ENCODE results near the gene TOLLIP. TPM values are rescaled to one million over a fixed set of nuclear protein-coding genes. Genes with fewer than 3 reads are reported as not detected.
A peak's percentile ranks its signal among the peaks of the same experiment; 100 is the strongest.

TOLLIP gene
- total RNA-seq, 2 experiments from 2014 or later = 29.6 to 45.8 TPM

DNA sequence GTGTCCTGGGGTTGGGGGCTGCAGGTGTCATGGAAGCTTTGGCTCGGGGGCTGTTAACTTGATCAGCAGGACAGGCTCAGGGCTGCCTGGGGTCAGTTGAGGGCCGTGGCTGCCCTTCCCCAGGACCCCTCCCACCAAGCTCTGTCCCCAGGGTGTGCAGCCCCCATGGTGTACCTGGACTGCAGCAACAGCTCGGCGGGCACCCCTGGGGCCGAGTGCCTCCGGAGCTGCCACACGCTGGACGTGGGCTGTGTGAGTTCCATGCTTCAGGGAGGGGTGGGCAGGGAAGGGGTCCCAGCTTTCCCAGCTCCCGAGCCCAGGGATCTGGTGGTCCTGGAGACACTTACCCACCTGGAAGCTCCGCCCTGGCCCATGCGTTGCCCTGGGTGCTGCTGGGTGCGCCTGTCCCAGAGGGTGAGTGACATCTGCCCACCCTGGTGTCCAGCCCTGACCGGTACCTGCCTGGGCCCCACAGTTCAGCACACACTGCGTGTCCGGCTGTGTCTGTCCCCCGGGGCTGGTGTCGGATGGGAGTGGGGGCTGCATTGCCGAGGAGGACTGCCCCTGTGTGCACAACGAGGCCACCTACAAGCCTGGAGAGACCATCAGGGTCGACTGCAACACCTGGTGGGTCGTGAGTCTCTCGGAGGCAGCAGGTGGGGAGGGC is 75.2 kb downstream of the TOLLIP start:
- Mint-ChIP-seq H3K4me3 (no peak overlapping the region), H3K9me3 (ENCODE audit: low read depth) (no peaks in the 10 kb centered on the region), H3K4me1 (no peaks in the 10 kb centered on the region), H3K36me3 (ENCODE audit: low read depth) (no peaks in the 10 kb centered on the region), H3K27me3 (no peaks in the 10 kb centered on the region), H3K27ac (no peak overlapping the region)
- POLR2A ChIA-PET = no interaction called here
- DNase-seq (peak; percentile 2), ATAC-seq (no peak)
- CTCF ChIA-PET = interaction anchor here (0.6 kb wide), 1 partner anchor 235 kb away, joined by 3 read pairs; no protein-coding TSS in a partner anchor
- intact Hi-C loops (cut with DNase I, micrococcal nuclease) = no loop called here

DNA sequence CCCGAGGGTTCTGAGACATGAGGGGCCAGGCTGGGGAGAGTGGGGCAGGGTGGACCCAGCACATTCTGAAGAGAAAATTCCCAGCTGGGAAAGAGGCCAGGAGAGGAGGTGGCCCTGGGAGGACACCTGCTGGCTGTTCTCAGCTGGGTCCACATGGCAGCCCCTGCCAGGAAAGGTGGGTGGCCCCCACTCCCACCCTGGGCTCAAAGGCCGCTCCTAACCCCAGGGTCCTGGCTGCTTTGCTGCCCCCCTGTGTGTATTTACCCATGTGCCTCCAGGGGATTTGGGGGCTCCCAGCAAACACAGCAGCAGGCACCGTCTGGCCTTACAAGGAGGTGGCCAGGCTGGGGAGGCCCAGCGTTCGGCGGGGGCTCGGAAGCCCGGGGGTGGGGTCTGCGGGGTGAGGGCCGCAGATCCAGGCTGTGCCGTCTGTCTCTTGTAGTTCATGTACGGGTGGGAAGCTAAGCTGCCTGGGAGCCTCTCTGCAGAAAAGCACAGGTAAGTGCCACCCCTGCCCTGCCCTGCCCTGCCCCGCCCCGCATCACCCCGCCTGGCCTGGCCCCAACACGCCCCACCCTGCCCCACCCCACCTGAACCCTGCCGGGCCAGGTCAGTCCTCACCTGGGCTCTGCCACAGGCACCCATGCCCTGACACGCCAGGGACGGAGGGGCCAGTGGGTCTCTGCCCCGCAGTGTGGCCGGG is 75.9 kb downstream of the TOLLIP start:
- POLR2A ChIA-PET = no interaction called here
- H3K4me1 Mint-ChIP-seq = no peaks in the 10 kb centered on the region
- CTCF ChIA-PET = interaction anchor here (0.6 kb wide), 1 partner anchor 235 kb away, joined by 3 read pairs; no protein-coding TSS in a partner anchor
- H3K36me3 Mint-ChIP-seq (ENCODE audit: low read depth) = no peaks in the 10 kb centered on the region
- H3K4me3 Mint-ChIP-seq = no peak overlapping the region
- H3K27me3 Mint-ChIP-seq = no peaks in the 10 kb centered on the region
- DNase-seq (peak; percentile 3), ATAC-seq (no peak)
- H3K9me3 Mint-ChIP-seq (ENCODE audit: low read depth) = no peaks in the 10 kb centered on the region
- no peak overlapping the region for H3K27ac Mint-ChIP-seq
- intact Hi-C loops (cut with DNase I, micrococcal nuclease) = no loop called here

DNA sequence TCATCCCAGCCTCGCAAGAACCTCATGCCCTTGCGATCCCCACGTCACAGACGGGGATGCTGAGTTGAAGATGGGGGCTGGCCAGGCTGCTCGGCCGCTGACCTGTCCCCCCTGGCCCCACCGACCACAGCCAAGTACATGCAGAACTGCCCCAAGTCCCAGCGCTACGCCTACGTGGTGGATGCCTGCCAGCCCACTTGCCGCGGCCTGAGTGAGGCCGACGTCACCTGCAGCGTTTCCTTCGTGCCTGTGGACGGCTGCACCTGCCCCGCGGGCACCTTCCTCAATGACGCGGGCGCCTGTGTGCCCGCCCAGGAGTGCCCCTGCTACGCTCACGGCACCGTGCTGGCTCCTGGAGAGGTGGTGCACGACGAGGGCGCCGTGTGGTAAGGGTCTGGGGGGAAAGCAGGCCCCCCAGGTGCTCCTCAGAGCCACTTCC is 76.5 kb downstream of the TOLLIP start:
- H3K27ac Mint-ChIP-seq = no peak overlapping the region
- H3K9me3 Mint-ChIP-seq (ENCODE audit: low read depth) = no peaks in the 10 kb centered on the region
- no peak for ATAC-seq
- intact Hi-C loops (cut with DNase I, micrococcal nuclease) = no loop called here
- ChIA-PET POLR2A (no interaction called here), CTCF (no interaction called here)
- H3K27me3 Mint-ChIP-seq = no peaks in the 10 kb centered on the region
- H3K4me1 Mint-ChIP-seq = no peaks in the 10 kb centered on the region
- no peaks in the 10 kb centered on the region for H3K36me3 Mint-ChIP-seq (ENCODE audit: low read depth)
- DNase-seq = no peak
- no peak overlapping the region for H3K4me3 Mint-ChIP-seq

DNA sequence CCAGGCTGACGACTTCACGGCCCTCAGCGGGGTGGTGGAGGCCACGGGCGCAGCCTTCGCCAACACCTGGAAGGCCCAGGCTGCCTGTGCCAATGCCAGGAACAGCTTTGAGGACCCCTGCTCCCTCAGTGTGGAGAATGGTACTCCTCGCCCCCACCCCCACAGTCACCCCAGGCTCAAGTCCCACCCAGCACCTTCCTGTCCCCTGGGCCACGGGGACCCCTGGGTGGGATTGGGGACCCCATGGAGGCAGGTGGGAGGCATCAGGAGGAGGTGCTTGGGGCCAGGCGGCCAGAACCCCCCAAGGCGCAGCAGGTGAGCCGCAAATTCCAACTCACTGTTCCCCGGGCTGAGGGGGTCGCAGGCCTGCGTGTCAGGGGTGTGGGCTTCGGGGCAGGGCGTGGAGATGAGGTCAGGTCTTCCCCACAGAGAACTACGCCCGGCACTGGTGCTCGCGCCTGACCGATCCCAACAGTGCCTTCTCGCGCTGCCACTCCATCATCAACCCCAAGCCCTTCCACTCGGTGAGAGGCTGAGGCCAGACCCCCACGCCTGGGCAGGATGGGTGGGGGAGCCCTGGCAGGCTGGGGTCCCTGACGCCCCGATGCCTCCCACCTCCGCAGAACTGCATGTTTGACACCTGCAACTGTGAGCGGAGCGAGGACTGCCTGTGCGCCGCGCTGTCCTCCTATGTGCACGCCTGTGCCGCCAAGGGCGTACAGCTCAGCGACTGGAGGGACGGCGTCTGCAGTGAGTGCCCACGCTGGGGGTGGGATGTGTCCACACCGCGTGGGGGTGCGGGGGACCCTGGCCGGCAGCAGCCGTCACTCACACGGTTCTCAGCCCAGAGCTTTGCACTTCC is 77.2 kb downstream of the TOLLIP start:
- no peak overlapping the region for H3K27ac Mint-ChIP-seq
- intact Hi-C loops (cut with DNase I, micrococcal nuclease) = no loop called here
- POLR2A ChIA-PET = no interaction called here

DNA sequence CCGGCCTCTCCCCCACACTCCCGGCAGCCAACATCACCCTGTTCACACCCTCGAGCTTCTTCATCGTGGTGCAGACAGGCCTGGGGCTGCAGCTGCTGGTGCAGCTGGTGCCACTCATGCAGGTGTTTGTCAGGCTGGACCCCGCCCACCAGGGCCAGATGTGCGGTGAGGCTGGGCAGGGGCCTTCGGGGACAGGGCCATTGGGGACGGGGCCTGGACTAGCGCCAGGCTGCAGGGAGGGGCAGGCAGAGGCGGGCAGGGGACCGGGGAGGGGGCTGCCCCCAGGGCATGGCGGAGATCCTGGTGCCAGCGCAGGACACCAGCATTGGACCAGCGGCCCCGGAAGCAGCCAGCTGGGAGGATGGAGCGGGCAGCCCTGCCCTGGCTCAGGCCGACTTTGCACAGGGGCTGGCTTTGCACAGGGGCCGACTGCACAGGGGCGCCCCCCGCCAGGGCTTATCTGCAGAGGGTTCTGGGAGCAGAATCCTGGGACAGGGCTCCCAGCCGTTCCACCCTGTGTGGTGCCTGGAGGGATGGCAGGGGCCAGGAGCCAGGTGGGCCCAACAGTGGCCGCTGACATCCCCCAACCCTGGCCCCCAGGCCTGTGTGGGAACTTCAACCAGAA is 77.9 kb downstream of the TOLLIP start:
- CTCF ChIA-PET = no interaction called here
- POLR2A ChIA-PET = no interaction called here
- intact Hi-C loops (cut with DNase I, micrococcal nuclease) = no loop called here
- no peak overlapping the region for H3K4me3 Mint-ChIP-seq
- no peak overlapping the region for H3K27ac Mint-ChIP-seq
- ATAC-seq (no peak), DNase-seq (no peak)
- no peaks in the 10 kb centered on the region for H3K36me3 Mint-ChIP-seq (ENCODE audit: low read depth)
- H3K27me3 Mint-ChIP-seq = no peaks in the 10 kb centered on the region
- no peaks in the 10 kb centered on the region for H3K9me3 Mint-ChIP-seq (ENCODE audit: low read depth)
- H3K4me1 Mint-ChIP-seq = no peaks in the 10 kb centered on the region

More for the DNA sequence above, 77.2 kb downstream of the TOLLIP start:
- DNase-seq (no peak), ATAC-seq (no peak)
- H3K36me3 Mint-ChIP-seq (ENCODE audit: low read depth) = no peaks in the 10 kb centered on the region
- H3K4me1 Mint-ChIP-seq = no peaks in the 10 kb centered on the region
- H3K27me3 Mint-ChIP-seq = no peaks in the 10 kb centered on the region
- no peaks in the 10 kb centered on the region for H3K9me3 Mint-ChIP-seq (ENCODE audit: low read depth)
- CTCF ChIA-PET = no interaction called here
- no peak overlapping the region for H3K4me3 Mint-ChIP-seq

DNA sequence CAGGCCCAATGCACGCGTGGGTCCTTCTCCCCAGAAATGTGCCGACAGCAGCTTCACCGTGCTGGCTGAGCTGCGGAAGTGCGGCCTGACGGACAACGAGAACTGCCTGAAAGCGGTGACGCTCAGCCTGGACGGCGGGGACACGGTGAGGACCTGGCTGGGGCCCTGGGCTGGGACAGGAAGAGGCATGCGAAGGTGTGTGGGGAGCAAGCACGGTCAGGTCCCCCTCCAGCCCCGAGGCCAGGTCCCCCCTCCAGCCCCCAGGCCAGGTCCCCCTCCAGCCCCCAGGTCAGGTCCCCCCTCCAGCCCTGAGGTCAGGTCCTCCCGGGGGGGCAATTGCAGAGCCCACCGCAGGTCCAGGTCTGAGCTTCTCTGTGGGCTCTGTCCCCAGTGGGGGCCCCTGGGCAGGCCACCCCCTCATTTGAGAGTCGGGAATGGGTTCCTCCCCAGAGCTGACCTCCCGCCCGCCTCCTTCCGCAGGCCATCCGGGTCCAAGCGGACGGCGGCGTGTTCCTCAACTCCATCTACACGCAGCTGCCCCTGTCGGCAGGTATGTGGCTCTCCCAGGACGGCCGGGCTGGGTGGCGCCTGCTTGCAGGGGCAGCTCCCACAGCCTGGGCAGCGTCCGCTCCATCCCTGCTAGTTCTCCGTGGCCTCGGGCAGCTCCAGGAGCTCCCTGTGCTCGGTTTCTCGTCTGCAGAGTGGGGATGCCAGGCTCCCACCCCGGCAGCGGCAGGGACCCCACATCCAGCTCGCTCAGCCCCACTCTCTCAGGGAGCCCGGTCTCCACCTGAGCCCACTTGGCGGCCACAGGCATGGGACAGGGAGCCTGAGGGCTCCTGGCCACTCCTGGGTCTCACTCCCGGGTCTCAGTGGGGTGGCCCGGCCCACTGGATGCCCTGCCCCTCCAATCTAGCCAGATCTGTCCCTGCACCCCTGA is 78.7 kb downstream of the TOLLIP start:
- Mint-ChIP-seq H3K4me1 (no peaks in the 10 kb centered on the region), H3K36me3 (ENCODE audit: low read depth) (no peaks in the 10 kb centered on the region), H3K27me3 (no peaks in the 10 kb centered on the region), H3K27ac (no peak overlapping the region), H3K4me3 (no peak overlapping the region), H3K9me3 (ENCODE audit: low read depth) (no peaks in the 10 kb centered on the region)
- intact Hi-C loops (cut with DNase I, micrococcal nuclease) = no loop called here
- POLR2A ChIA-PET = no interaction called here
- ATAC-seq = no peak
- CTCF ChIA-PET = no interaction called here
- DNase-seq = no peak

DNA sequence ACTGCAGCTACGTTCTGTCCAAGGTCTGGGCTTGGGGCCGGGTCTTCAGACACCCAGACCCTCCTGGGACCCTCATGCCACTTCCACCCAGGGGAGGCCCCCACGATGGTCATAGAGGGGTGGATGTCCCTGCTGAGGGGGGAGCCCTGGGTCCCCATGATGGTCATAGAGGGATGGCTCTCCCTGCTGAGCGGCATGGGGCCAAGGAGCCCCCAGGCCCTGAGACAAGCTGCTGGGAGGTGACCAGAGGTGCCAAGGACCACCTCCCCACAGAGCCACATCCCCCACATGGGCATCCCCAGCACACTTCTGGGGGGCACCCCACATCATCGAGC is 79.3 kb downstream of the TOLLIP start:
- CTCF ChIA-PET = no interaction called here
- Mint-ChIP-seq H3K4me3 (no peak overlapping the region), H3K4me1 (no peaks in the 10 kb centered on the region), H3K27me3 (no peaks in the 10 kb centered on the region), H3K36me3 (ENCODE audit: low read depth) (no peaks in the 10 kb centered on the region), H3K27ac (no peak overlapping the region), H3K9me3 (ENCODE audit: low read depth) (no peaks in the 10 kb centered on the region)
- intact Hi-C loops (cut with DNase I, micrococcal nuclease) = no loop called here
- DNase-seq (no peak), ATAC-seq (no peak)
- POLR2A ChIA-PET = no interaction called here

DNA sequence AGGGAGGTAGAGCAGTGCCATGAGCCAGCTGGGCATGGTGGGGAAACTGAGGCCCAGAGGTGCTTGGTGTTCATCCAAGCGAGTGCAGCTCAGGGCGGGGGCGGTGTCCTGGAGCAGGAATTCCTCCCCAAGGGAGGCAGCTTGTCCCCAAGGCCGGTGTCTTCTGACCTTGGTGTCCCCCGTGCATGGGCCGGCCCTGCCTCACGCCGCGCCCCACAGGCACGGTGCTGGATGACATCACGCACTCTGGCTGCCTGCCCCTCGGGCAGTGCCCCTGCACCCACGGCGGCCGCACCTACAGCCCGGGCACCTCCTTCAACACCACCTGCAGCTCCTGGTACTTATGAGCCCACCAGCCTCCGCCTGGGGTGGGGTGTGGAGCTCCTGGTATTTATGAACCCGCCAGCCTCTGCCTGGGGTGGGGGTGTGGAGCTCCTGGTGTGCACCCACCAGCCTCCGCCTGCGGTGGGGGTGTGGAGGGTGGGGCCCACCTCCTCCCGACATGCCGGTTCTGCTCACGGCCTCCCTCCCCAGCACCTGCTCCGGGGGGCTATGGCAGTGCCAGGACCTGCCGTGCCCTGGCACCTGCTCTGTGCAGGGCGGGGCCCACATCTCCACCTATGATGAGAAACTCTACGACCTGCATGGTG is 79.8 kb downstream of the TOLLIP start:
- H3K36me3 Mint-ChIP-seq (ENCODE audit: low read depth) = no peaks in the 10 kb centered on the region
- ATAC-seq (no peak), DNase-seq (no peak)
- no peaks in the 10 kb centered on the region for H3K4me1 Mint-ChIP-seq
- CTCF ChIA-PET = no interaction called here
- H3K27me3 Mint-ChIP-seq = no peaks in the 10 kb centered on the region
- no peaks in the 10 kb centered on the region for H3K9me3 Mint-ChIP-seq (ENCODE audit: low read depth)
- no peak overlapping the region for H3K4me3 Mint-ChIP-seq
- intact Hi-C loops (cut with DNase I, micrococcal nuclease) = no loop called here
- POLR2A ChIA-PET = no interaction called here
- no peak overlapping the region for H3K27ac Mint-ChIP-seq

DNA sequence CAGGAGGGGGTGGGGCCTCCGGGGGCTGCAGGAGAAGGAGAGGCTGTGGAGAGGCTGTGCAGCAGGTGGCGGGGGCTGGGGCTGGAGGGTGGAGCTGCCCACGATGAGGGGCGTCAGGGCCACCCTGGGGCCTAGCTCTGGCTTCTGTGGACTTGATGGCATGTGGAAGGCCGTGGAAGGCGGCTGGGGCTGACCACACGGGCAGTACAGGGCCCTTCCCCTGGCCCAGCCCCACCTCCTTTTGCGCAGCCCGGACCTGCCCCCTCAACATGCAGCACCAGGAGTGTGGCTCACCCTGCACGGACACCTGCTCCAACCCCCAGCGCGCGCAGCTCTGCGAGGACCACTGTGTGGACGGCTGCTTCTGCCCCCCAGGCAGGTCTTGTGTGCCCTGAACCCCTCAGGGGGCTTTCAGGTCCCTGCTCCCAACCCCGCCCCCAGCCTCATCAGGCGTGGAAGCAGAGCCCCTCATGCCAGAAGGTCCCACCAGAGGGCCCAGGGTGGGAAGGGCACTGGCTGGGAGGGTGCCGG is 80.4 kb downstream of the TOLLIP start:
- H3K4me1 Mint-ChIP-seq = no peaks in the 10 kb centered on the region
- CTCF ChIA-PET = no interaction called here
- intact Hi-C loops (cut with DNase I, micrococcal nuclease) = no loop called here

DNA sequence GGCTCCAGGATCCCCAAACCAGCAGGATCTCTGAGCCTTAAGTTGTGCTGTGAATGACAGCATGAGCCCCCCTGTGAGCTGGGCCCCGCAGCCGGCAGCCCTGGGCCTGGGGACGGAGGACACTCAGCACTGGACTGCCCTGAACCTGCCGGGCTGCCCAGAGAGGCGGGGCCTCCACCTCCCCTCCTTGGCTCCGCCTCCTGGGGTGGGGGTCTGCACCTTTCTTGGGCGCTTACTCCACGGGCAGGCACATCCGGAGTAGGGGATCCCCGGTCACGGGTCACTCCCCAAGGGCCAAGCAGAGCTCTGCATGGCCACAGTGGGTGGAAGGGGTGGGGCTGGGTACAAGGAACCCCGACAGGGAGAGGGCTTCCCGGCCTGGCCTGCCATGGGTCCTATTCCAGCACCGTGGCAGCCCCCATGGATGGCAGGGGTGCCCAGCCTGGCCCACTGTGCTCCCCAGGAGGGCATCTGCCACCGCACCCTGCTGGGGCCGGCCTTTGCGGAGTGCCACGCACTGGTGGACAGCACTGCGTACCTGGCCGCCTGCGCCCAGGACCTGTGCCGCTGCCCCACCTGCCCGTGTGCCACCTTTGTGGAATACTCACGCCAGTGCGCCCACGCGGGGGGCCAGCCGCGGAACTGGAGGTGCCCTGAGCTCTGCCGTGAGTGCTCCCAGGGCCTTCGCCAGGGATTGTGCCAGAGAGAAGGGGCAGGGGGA is 81.2 kb downstream of the TOLLIP start:
- Mint-ChIP-seq H3K36me3 (ENCODE audit: low read depth) (no peaks in the 10 kb centered on the region), H3K27me3 (no peaks in the 10 kb centered on the region), H3K27ac (no peak overlapping the region), H3K4me3 (no peak overlapping the region), H3K9me3 (ENCODE audit: low read depth) (no peaks in the 10 kb centered on the region), H3K4me1 (no peaks in the 10 kb centered on the region)
- ChIA-PET POLR2A (no interaction called here), CTCF (no interaction called here)
- intact Hi-C loops (cut with DNase I, micrococcal nuclease) = no loop called here
- no peak for ATAC-seq
- no peak for DNase-seq

More for the DNA sequence above, 80.4 kb downstream of the TOLLIP start:
- Mint-ChIP-seq H3K4me3 (no peak overlapping the region), H3K27ac (no peak overlapping the region), H3K27me3 (no peaks in the 10 kb centered on the region), H3K36me3 (ENCODE audit: low read depth) (no peaks in the 10 kb centered on the region), H3K9me3 (ENCODE audit: low read depth) (no peaks in the 10 kb centered on the region)
- DNase-seq (no peak), ATAC-seq (no peak)
- POLR2A ChIA-PET = no interaction called here
